Esophagus (tissue), 2 donors: ENCODE measurements around the gene CHAD. TPM values are rescaled to one million over a fixed set of nuclear protein-coding genes. Genes with fewer than 3 reads are reported as not detected.
"Not testable (repeated sequence)": the region's sequence is repeated elsewhere in the genome, so short reads cannot be mapped to it uniquely, and the experiment has no call there.

ENCODE experiments used
- H3K27ac ChIP-seq, 2 donors: one replicate each; pipeline ENCODE4 v1.5.1; 2013; ENCODE audit warnings: low read depth in 2 of 2, mild to moderate bottlenecking in 2 of 2, inconsistent platforms in 1 of 2, low read length in 1 of 2, moderate library complexity in 1 of 2
- H3K27me3 ChIP-seq, 2 donors: one replicate each; pipeline ENCODE4 v1.6.1; 2013; ENCODE audit warnings: low read length in 2 of 2, control low read depth in 1 of 2, mild to moderate bottlenecking in 1 of 2; ENCODE audit not compliant: insufficient read depth in 2 of 2, control insufficient read depth in 1 of 2
- H3K36me3 ChIP-seq, 2 donors: one replicate each; pipeline ENCODE4 v1.6.1; 2013; ENCODE audit warnings: low read length in 1 of 2; ENCODE audit not compliant: control insufficient read depth in 2 of 2, insufficient read depth in 2 of 2
- H3K4me1 ChIP-seq, 2 donors: one replicate each; pipeline ENCODE4 v1.6.1; 2013; ENCODE audit warnings: low read length in 1 of 2; ENCODE audit not compliant: control insufficient read depth in 2 of 2, insufficient read depth in 2 of 2
- H3K4me3 ChIP-seq, 2 donors: one replicate each; pipeline ENCODE4 v1.5.1; 2013; ENCODE audit warnings: low read length in 2 of 2, mild to moderate bottlenecking in 2 of 2, low read depth in 1 of 2, moderate library complexity in 1 of 2
- H3K9me3 ChIP-seq, 2 donors: one replicate each; pipeline ENCODE4 v1.6.1; 2013; ENCODE audit warnings: mild to moderate bottlenecking in 2 of 2, low read depth in 1 of 2, low read length in 1 of 2, moderate library complexity in 1 of 2; ENCODE audit not compliant: control insufficient read depth in 2 of 2, insufficient read depth in 1 of 2
- WGBS, 2 donors: extraction: QIAGEN DNeasy Blood & Tissue Kit; methylation state at CpG; one replicate each; pipeline ENCODE4 v1.1.7; 2013; 5-methylcytosine and 5-hydroxymethylcytosine counted together
- polyA plus RNA-seq, 2 donors: library from polyadenylated mRNA; stranded (reverse); fragments of 200-250 nt; gene quantifications; one replicate each; pipeline ENCODE4 v1.2.3, GENCODE V29; 2013
- donor health status: healthy with polysubstance abuse.
- donor health status: Bipolar disorder and iron deficiency.

CHAD gene
- polyA plus RNA-seq, 2 donors, result 0.13 to 0.18 TPM

GRCh38 chr17:50439008-50439407 lies 29.7 kb downstream of the CHAD start:
- no peak overlapping the region for H3K4me3 ChIP-seq
- no peak overlapping the region for H3K27ac ChIP-seq
- no peaks in the 10 kb centered on the region for H3K27me3 ChIP-seq
- H3K9me3 ChIP-seq, result no peaks in the 10 kb centered on the region
- H3K36me3 ChIP-seq, result no peaks in the 10 kb centered on the region
- WGBS, 2 donors, result 91 to 96% methylated on average over 4 of the region's 4 CpGs
- peaks cover 3 to 8% of the 10 kb centered on the region in 2 donors for H3K4me1 ChIP-seq

DNA sequence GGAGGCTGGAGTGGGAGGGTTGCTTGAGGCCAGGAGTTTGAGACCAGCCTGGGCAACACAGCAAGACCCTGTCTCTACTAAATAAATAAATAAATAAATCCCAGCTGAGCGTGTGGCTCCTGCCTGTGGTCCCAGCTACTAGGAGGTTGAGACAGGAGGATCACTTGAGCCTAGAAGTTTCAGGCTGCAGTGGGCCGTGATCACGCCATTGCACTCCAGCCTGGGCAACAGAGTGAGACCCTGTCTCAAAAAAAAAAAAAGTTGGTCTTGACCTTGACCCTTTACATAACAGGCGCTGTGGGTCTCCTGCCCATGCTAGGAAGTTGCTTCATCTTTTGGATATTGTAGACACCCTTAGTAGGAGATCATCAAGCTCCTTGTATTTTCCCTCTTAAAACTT lies 31.3 kb downstream of the CHAD start:
- WGBS, 2 donors, result 97 to 99% methylated on average over 4 of the region's 4 CpGs
- H3K4me3 ChIP-seq, result no peak overlapping the region
- peaks cover 3 to 8% of the 10 kb centered on the region in 2 donors for H3K4me1 ChIP-seq
- H3K36me3 ChIP-seq, result no peaks in the 10 kb centered on the region
- no peaks in the 10 kb centered on the region for H3K27me3 ChIP-seq
- H3K27ac ChIP-seq, result no peak overlapping the region
- no peaks in the 10 kb centered on the region for H3K9me3 ChIP-seq

- Histone ChIP-seq H3K4me1 (peaks cover 0 to 4% of the 10 kb centered on the region in 2 donors), H3K36me3 (no peaks in the 10 kb centered on the region), H3K27ac (no peak overlapping the region), H3K4me3 (no peak overlapping the region), H3K9me3 (no peaks in the 10 kb centered on the region), H3K27me3 (no peaks in the 10 kb centered on the region)
- WGBS, 2 donors, result 81 to 83% methylated on average over 4 of the region's 4 CpGs
Measured at GRCh38 chr17:50432125-50432762, 36.4 kb downstream of the CHAD start.

- Histone ChIP-seq H3K9me3 (no peaks in the 10 kb centered on the region), H3K27me3 (no peaks in the 10 kb centered on the region), H3K4me3 (no peak overlapping the region), H3K27ac (no peak overlapping the region), H3K4me1 (peaks cover 0 to 4% of the 10 kb centered on the region in 2 donors), H3K36me3 (no peaks in the 10 kb centered on the region)
- 48 to 56% methylated on average over 4 of the region's 4 CpGs for WGBS, 2 donors
Measured at GRCh38 chr17:50430821-50431618, 37.7 kb downstream of the CHAD start.

- H3K4me1 ChIP-seq, result peaks cover 0 to 10% of the 10 kb centered on the region in 2 donors
- WGBS, 2 donors, result 67 to 82% methylated on average over 4 of the region's 4 CpGs
Measured at GRCh38 chr17:50429793-50430192, 38.9 kb downstream of the CHAD start.

DNA sequence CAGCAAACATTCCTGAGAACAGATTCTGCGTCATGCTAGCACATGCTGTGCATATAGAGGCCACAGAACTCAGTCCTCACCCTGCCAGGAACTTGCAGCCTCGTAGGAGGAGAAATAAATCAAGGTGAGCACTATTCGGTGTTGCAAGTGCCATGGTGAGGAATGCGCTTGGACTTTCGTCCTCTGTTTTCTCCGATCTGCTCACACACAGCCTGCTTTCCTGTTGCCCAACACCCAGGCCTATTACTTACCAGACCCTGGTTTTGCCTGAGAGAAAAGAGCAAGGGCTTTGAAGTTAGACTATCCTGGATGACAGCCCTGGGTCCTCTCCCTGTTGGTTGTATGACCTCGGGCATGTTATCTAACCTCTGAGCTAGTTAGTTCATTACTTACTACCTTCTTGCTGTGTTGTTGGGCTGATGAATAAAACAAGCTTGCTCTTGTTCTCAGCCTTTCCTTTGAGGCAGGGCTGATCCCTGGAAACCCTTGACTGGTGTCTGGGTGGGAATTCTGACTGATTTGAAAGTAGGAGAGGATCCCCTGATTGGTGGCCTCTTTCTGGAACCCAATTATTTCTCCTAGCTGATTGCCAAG lies 39.8 kb downstream of the CHAD start:
- H3K9me3 ChIP-seq, result no peaks in the 10 kb centered on the region
- peaks cover 0 to 10% of the 10 kb centered on the region in 2 donors for H3K4me1 ChIP-seq
- no peaks in the 10 kb centered on the region for H3K27me3 ChIP-seq
- no peaks in the 10 kb centered on the region for H3K36me3 ChIP-seq
- H3K27ac ChIP-seq, result peak overlapping the region; percentile 57 to 81
- H3K4me3 ChIP-seq, result no peak overlapping the region
- 55 to 61% methylated on average over 7 of the region's 7 CpGs for WGBS, 2 donors

More at GRCh38 chr17:50429793-50430192, 38.9 kb downstream of the CHAD start:
- H3K27ac ChIP-seq, result peak overlapping the region; percentile 33 to 38
- no peak overlapping the region for H3K4me3 ChIP-seq
- no peaks in the 10 kb centered on the region for H3K36me3 ChIP-seq
- H3K9me3 ChIP-seq, result no peaks in the 10 kb centered on the region
- no peaks in the 10 kb centered on the region for H3K27me3 ChIP-seq

DNA sequence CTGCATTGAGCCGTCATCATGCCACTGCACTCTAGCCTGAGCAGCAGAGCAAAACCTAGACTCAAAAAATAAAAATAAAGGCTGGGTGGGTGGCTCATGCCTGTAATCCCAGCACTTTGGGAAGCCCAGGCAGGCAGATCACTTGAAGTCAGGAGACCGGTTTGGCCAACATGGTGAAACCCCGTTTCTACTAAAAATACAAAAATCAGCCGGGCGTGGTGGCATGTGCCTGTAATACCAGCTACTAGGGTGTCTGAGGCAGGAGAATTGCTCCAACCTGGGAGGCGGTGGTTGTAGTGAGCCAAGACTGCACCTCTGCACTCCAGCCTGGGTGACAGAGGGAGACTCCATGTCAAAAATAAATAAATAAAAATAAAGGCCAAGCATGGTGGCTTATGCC lies 40.6 kb downstream of the CHAD start:
- WGBS, 2 donors, result 48 to 57% methylated on average over 6 of the region's 6 CpGs
- Histone ChIP-seq H3K27ac (peak overlapping the region; percentile 16 to 84), H3K4me1 (peaks cover 0 to 10% of the 10 kb centered on the region in 2 donors)
- H3K27me3 ChIP-seq, H3K36me3 ChIP-seq, H3K9me3 ChIP-seq, H3K4me3 ChIP-seq: not testable (repeated sequence)

DNA sequence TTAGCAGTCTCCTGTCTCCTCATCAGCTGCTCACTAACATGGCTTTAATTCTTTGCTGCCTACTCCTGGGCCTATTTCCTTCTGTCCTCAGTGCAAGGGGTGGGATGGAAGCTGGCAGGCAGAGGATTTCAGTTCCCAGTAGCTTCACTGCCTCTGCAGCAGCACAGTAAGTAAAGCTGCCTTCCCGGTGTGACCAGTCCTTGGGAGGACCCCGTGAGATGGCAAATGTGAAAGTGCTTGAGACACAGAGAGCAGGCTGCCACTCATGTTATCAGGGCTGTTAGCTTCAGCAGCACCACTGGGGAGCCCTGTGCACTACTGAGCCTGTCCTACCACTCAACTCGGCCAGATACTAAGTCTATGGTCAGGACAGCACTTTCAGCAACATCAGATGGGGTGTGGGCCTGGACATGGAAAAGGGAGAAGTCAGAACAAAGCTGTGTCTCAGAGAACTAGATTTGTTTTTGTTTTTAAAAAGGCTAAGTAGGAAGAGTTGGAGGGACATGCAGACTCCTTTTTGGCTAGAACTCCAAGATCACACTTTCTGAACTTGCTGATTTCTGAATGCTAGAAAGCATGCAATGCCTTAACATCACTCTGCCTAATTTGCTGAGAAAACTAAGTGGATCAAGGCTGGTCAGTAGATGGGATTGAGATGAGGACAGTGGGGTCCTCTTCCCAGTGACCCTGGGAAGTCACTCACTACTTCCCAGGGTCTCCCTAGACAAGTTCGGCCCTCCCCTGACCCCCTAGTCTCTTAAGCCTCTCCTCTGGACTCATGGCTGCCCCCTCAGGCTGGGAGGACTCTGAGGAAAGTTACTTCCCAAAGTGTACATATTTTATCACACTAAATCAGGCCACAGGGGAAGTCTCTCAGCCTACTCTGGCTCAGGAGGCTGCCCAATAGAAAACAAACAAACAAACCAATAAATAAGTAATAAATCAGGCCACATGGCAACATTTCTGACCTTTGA lies 41.6 kb downstream of the CHAD start:
- 21 to 24% methylated on average over 4 of the region's 4 CpGs for WGBS, 2 donors
- Histone ChIP-seq H3K4me1 (peaks cover 0 to 10% of the 10 kb centered on the region in 2 donors), H3K9me3 (no peaks in the 10 kb centered on the region), H3K27me3 (no peaks in the 10 kb centered on the region), H3K27ac (peak overlapping the region; percentile 51 to 84), H3K4me3 (peak overlapping the region; percentile 19 to 49), H3K36me3 (no peaks in the 10 kb centered on the region)

GRCh38 chr17:50426472-50426782 lies 42.3 kb downstream of the CHAD start:
- Histone ChIP-seq H3K4me1 (peaks cover 0 to 10% of the 10 kb centered on the region in 2 donors), H3K36me3 (no peaks in the 10 kb centered on the region), H3K27me3 (no peaks in the 10 kb centered on the region), H3K9me3 (no peaks in the 10 kb centered on the region), H3K4me3 (peak overlapping the region; percentile 49 to 69), H3K27ac (peak overlapping the region; percentile 42 to 84)
- 1 to 2% methylated on average over 7 of the region's 7 CpGs for WGBS, 2 donors
